ENCODE data around the gene ACSM3.
A peak's percentile ranks its signal among the peaks of the same experiment; 100 is the strongest.
"Not testable (repeated sequence)": the region's sequence is repeated elsewhere in the genome, so short reads cannot be mapped to it uniquely, and the experiment has no call there.

Gene ACSM3, protein sequence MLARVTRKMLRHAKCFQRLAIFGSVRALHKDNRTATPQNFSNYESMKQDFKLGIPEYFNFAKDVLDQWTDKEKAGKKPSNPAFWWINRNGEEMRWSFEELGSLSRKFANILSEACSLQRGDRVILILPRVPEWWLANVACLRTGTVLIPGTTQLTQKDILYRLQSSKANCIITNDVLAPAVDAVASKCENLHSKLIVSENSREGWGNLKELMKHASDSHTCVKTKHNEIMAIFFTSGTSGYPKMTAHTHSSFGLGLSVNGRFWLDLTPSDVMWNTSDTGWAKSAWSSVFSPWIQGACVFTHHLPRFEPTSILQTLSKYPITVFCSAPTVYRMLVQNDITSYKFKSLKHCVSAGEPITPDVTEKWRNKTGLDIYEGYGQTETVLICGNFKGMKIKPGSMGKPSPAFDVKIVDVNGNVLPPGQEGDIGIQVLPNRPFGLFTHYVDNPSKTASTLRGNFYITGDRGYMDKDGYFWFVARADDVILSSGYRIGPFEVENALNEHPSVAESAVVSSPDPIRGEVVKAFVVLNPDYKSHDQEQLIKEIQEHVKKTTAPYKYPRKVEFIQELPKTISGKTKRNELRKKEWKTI

GRCh38 chr16:20763461-20764232 lies at the start of gene ACSM3:
TSS of gene ACSM3 (plus strand) at chr16:20764014. CDS start at chr16:20770035, 6,021 bp downstream.
- peak; percentile 88 for DNase-seq

GRCh38 chr16:20717718-20718117 lies 46.1 kb upstream of the ACSM3 start:
- DNase-seq = not testable (repeated sequence)

GRCh38 chr16:20720251-20720650 lies 43.6 kb upstream of the ACSM3 start:
- DNase-seq = no peak

- no peak for DNase-seq
These were observed 37.2 kb upstream of the ACSM3 start for GRCh38 chr16:20726661-20727060.

GRCh38 chr16:20727181-20727580 lies 36.6 kb upstream of the ACSM3 start:
- DNase-seq = no peak

GRCh38 chr16:20729141-20729540 lies 34.7 kb upstream of the ACSM3 start:
- no peak for DNase-seq

DNA sequence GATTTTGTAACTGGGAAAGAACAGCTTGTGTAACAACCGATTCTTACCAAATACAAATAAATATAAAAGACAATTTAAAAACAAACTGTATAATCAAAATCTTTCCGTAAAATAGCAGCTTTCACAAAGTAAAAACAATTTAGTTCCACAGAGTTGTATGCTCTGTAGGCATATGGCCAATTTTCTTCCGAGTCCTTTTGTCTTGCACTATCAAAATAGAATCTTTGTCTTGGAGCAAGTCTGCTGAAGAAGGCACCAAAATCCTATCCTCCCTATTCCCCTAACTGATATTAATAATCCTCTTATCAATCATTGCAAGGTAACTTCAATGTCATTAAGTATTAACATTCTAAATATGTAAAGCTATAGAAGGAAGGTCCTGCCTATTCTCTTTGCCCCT lies 29.8 kb upstream of the ACSM3 start:
- no peak for DNase-seq

DNA sequence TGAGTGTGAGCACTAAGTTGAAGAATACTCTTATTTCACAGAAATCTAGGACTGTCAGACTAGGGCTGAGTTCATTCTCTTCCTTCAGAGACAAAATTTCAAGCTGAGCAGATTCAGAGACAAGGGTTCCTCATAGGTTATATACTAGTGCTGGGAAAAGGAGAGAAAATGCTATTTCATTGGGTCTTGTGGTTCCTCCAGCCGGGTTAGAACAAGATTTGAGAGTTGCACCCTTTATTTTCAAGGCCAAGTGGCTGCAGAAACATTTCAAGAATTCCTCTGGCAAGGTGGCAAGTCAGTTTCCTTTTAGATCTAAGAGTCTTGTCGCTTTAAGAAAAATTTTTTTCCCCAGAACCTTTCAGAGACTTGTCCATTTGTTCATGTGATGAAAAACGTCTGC lies 29.0 kb upstream of the ACSM3 start:
- no peak for DNase-seq

DNA sequence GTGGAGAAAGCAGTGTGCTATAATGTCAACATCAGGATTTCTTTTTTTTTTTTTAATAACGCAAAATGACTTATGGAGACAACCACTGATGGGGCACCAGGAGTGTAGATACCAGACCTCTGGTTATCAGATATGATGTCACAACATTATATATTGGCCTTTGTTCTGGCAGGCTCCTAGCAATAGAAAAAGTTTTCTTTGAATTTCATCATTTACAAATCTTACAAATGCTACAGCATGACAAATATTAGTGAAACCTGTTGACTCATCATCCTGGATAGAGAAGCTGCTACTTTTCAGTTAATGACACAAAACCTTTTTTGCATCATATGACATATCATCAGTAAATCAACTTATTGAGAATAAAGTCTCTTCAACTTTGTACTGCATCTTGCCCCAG lies 28.3 kb upstream of the ACSM3 start:
- DNase-seq = peak; percentile 66

DNA sequence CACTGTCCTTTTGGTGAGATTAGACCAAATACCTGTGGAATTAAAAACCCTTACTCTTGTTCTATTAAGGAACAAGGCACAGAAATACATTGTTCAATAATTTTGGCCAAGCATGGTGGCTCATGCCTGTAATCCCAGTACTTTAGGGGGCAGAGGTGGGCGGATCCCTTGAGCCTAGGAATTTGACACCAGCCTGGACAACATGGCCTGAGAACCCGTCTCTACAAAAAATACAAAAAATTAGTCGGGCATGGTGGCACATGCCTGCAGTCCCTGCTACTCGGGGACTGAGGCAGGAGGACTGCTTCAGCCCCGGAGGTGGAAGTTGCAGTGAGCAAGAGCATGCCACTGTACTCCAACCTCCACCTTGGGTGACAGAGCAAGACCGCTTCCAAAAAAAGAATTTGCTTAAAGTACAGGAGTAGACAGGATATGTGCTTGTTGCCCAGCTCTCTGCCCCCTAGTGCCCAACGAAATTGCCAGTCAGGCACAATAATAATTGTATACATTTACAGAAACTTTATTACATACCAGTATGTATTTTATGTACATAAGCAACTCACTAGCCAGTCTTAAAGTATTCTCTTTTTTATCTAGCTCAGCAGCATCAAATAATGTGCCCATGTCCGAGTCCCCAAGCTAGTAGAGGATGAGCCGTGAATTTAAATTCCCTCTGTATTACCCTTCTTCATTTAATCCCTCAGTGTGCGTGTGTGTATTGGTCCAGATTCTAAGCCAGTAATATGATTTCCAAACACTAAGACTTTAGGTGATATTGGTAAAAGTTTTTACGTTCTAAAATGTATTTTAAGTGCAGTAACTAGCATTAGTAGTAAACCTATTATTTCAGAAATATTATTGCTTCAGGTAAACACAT lies 23.6 kb upstream of the ACSM3 start:
- DNase-seq = peak; percentile 11

GRCh38 chr16:20740901-20741521 lies 22.8 kb upstream of the ACSM3 start:
- DNase-seq = peak; percentile 89

GRCh38 chr16:20741554-20742285 lies 22.1 kb upstream of the ACSM3 start, which contains the start of gene THUMPD1:
TSS of gene THUMPD1 (minus strand) at chr16:20741818. CDS start at chr16:20741739, 79 bp downstream.
- DNase-seq = peak; percentile 97

- DNase-seq = no peak
These were observed 20.2 kb upstream of the ACSM3 start for GRCh38 chr16:20743591-20743990.

- peak; percentile 56 for DNase-seq
These were observed 18.8 kb upstream of the ACSM3 start for GRCh38 chr16:20744922-20745440.

GRCh38 chr16:20746461-20746860 lies 17.4 kb upstream of the ACSM3 start:
- no peak for DNase-seq

- peak; percentile 82 for DNase-seq
These were observed 16.6 kb upstream of the ACSM3 start for GRCh38 chr16:20747030-20747816.

GRCh38 chr16:20749474-20749873 lies 14.3 kb upstream of the ACSM3 start:
- no peak for DNase-seq

DNA sequence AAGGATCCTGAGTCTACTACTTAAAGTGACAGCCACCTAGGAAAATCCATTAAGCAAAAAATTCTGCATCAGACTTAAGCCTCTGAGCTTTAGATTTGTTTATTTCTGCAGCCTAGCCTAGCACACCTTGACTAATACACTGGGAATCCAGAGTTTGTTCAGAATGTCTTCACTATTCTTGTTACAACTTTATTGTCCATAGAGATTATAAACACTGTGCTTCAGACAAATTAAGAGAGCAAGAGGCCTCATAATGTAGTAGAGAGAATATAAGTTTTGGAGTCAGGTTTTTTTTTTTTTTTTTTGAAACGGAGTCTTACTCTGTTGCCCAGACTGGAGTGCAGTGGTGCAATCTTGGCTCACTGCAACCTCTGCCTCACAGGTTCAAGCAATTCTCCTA lies 13.3 kb upstream of the ACSM3 start:
- no peak for DNase-seq

DNA sequence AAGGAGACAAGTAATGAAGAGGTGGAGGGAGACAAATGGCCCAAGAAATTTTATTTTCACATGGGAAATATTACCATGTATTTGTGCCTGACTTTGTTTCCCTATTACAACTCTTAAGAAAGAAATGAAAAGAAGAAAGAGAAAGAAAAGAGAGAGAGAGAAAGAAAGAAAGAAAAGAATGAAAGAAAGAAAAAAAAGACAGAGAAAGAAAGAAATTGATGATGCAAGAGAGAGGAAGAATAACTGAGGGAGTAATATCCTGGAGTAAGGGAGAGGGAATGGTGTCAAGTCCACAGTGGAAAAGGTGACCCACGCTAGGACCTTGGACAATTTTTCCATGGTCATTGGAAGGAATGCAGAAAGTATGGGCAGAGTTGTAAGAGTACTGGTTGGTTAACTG lies 10.1 kb upstream of the ACSM3 start:
- DNase-seq = no peak

DNA sequence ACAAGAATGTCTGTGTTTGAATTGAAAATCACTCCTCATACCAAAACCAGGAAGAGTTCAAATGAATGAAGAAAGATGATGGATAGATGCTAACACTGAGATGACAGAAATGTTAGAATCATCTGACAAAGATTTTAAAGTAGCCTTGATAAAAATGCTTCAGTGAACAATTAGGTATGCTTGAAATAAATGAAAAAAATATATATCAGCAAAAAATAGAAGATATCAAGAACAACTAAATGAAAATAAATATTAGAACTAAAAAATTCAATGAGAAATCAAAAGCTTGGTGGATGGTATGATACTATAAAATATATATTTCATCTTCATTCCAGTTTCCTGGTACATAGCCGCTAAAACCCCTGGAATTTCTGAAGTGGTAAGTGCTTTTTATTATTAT lies 8.6 kb upstream of the ACSM3 start:
- DNase-seq = no peak

All from inflammatory macrophage treated with lipopolysaccharide for 4 hours (primary cell).